Right lung (tissue), 5 donors: ENCODE data around the gene PIP5K1B. TPM values are rescaled to one million over a fixed set of nuclear protein-coding genes. Genes with fewer than 3 reads are reported as not detected.

Experiments
- DNase-seq, 2 donors: peaks; one replicate each; pipeline ENCODE4 v3.0.0-alpha.2; 2013
- polyA plus RNA-seq, 5 donors: library from polyadenylated mRNA; unstranded; fragments of 120-200 nt; gene quantifications; one replicate each; pipeline versions ENCODE4 v1.2.1 to v1.2.3, GENCODE V29; 2013; ENCODE audit warnings: inconsistent platforms in 1 of 5, low replicate concordance in 1 of 5; ENCODE audit not compliant: insufficient read length in 5 of 5, insufficient read depth in 1 of 5

PIP5K1B gene
- polyA plus RNA-seq, 5 donors: 2.7 to 4.5 (median 3.7) TPM

GRCh38 chr9:68732405-68733020 is 27.5 kb downstream of the PIP5K1B start:
- DNase-seq: no peak

GRCh38 chr9:68733021-68733405 is 28.0 kb downstream of the PIP5K1B start:
- DNase-seq: no peak

- no peak for DNase-seq
Observed at GRCh38 chr9:68738358-68738757, 33.3 kb downstream of the PIP5K1B start.

GRCh38 chr9:68739621-68740174 is 34.7 kb downstream of the PIP5K1B start:
- DNase-seq: no peak

GRCh38 chr9:68740561-68740960 is 35.5 kb downstream of the PIP5K1B start:
- DNase-seq: no peak

- DNase-seq: no peak
Observed at GRCh38 chr9:68741234-68741633, 36.2 kb downstream of the PIP5K1B start.

- DNase-seq: no peak
Observed at GRCh38 chr9:68741704-68742332, 36.8 kb downstream of the PIP5K1B start.

- no peak for DNase-seq
Observed at GRCh38 chr9:68742333-68742730, 37.3 kb downstream of the PIP5K1B start.

GRCh38 chr9:68744426-68744825 is 39.4 kb downstream of the PIP5K1B start:
- DNase-seq: no peak

GRCh38 chr9:68746525-68746924 is 41.5 kb downstream of the PIP5K1B start:
- no peak for DNase-seq

- DNase-seq: no peak
Observed at GRCh38 chr9:68747043-68747533, 42.0 kb downstream of the PIP5K1B start.

GRCh38 chr9:68749135-68749534 is 44.1 kb downstream of the PIP5K1B start:
- DNase-seq: no peak

GRCh38 chr9:68749579-68750159 is 44.6 kb downstream of the PIP5K1B start:
- DNase-seq: no peak

- no peak for DNase-seq
Observed at GRCh38 chr9:68750255-68750654, 45.2 kb downstream of the PIP5K1B start.

- no peak for DNase-seq
Observed at GRCh38 chr9:68750786-68751185, 45.7 kb downstream of the PIP5K1B start.

GRCh38 chr9:68751556-68751955 is 46.5 kb downstream of the PIP5K1B start:
- no peak for DNase-seq

- DNase-seq: no peak
Observed at GRCh38 chr9:68755051-68755450, 50.0 kb downstream of the PIP5K1B start.

- DNase-seq: no peak
Observed at GRCh38 chr9:68755752-68756151, 50.7 kb downstream of the PIP5K1B start.

GRCh38 chr9:68759981-68760673 is 55.1 kb downstream of the PIP5K1B start:
- DNase-seq: no peak

- DNase-seq: no peak
Observed at GRCh38 chr9:68760674-68761333, 55.8 kb downstream of the PIP5K1B start.

- no peak for DNase-seq
Observed at GRCh38 chr9:68762570-68762969, 57.5 kb downstream of the PIP5K1B start.

- no peak for DNase-seq
Observed at GRCh38 chr9:68763104-68763503, 58.1 kb downstream of the PIP5K1B start.
